Measurements from ENCODE around the gene SLC16A10.
"Not testable (repeated sequence)": the region's sequence is repeated elsewhere in the genome, so short reads cannot be mapped to it uniquely, and the experiment has no call there.

SLC16A10 gene, protein sequence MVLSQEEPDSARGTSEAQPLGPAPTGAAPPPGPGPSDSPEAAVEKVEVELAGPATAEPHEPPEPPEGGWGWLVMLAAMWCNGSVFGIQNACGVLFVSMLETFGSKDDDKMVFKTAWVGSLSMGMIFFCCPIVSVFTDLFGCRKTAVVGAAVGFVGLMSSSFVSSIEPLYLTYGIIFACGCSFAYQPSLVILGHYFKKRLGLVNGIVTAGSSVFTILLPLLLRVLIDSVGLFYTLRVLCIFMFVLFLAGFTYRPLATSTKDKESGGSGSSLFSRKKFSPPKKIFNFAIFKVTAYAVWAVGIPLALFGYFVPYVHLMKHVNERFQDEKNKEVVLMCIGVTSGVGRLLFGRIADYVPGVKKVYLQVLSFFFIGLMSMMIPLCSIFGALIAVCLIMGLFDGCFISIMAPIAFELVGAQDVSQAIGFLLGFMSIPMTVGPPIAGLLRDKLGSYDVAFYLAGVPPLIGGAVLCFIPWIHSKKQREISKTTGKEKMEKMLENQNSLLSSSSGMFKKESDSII

DNA sequence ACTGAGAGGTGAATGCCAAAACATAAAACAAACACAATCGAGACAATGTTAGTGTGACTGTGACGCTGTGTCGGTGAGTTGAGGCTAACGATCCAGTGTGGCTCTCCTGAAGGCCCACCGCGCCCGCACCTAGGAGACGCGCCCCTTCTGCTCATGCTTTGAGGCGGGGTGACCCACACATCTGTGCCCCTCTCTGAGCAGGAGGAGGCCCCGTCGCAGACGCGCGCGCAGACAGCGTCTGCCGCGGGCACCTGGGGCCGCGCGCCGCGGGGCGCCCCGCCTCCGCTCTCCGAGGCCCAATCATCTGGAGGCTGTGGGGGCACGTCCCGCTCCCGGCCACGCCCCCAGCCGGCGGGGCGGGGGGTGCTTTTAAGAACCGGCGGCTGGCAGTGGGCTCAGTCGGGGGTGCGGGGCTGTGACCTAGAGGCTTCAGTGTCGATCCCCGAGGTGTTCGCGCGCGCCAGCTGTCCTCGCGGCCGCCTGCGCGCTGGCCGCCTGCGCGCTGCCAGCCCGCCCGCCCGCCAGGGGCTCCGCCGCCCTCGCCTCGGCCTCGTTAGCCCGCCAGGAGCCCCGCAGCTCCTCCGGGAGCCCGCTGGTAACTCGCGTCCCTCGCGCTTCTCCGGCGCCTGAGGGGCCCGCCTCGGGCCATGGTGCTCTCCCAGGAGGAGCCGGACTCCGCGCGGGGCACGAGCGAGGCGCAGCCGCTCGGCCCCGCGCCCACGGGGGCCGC is at the start of gene SLC16A10:
TSS of gene SLC16A10 (plus strand) at position 398 of the 730 bp plus-strand sequence. CDS start at position 648, 250 bp downstream.
- DNase-seq, result peak; percentile 90
- TF ChIP-seq POLR2A (IDR thresholded peaks at IDR 0.05; ENCODE audit: low read length) (peak; percentile 64), GATA1 (IDR thresholded peaks at IDR 0.05; ENCODE audit: low read depth, low read length) (no peak)

DNA sequence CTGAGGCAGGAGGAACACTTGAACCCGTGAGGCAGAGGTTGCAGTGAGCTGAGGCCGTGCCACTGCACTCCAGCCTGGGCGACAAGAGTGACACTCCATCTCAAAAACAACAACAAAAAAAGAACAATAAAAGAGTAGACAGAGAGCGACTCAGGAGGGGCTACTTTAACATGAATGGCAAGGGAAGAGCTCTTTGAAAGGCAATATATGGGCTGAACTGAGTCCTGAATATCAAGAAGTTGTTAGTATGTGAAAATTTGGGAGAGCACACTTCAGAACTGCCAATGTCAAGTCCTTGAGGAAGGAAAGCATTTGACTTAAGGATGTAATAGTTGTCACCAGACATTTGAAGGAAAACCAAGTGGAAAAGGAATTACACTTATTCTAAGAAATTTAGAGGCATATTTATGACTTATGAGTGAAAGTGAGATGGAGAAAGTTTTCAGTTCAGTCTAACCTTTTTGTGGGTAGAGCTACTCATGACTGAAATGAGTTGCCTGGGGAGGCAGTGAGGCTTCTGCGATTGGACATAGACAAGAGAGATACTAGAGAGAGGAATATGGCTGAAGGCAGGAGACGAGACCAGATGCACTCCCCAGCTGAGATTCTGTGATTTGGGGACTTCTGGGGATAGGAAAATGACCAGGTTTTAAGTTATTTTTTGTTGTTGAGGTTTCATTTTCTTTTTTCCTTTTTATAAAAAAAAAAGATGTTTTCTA is 48.6 kb upstream of the SLC16A10 start:
- DNase-seq, result no peak
- TF ChIP-seq GATA1 (IDR thresholded peaks at IDR 0.05; ENCODE audit: low read depth, low read length), result no peak
- TF ChIP-seq POLR2A (IDR thresholded peaks at IDR 0.05; ENCODE audit: low read length), result no peak

DNA sequence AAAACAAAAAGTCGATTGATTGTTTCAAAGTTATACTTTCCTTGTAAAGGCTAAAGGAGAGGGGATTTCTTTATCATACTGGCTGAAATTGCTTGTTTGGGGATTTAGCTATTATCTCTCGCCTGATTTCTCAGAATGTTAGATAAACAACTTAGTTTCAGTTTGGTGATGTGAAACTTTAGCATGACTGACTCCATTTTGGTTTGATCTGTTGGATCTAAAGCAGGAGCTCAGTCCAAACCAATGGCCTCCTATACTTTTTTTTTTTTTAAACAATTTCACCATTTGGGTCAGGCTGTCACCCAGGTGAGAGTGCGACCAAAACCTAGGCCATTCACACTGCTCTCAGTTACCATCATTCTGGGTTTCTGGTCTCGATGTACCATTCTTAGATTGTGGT is 45.4 kb upstream of the SLC16A10 start:
- TF ChIP-seq POLR2A (IDR thresholded peaks at IDR 0.05; ENCODE audit: low read length) (no peak), GATA1 (IDR thresholded peaks at IDR 0.05; ENCODE audit: low read depth, low read length) (no peak)

DNA sequence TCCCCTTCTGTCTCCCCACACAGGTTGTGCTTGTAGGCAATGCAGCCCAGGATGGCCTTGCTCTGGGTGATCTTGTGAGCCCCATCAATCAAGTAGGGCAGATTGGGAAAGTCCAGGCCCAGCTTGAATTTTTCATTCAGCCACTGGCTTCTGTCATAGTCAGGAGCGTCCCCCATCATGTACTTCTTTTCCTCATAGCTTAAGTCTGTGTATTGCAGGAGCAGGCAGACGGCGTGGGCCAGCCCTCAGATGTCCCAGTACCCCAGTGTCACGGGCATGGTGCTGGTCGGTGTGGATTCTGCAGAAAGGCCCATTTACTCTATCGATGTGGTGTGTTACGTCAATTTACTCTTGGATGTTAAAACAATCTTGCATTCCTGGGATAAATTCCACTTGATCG is 40.1 kb upstream of the SLC16A10 start:
- TF ChIP-seq GATA1 (IDR thresholded peaks at IDR 0.05; ENCODE audit: low read depth, low read length) (no peak), POLR2A (IDR thresholded peaks at IDR 0.05; ENCODE audit: low read length) (no peak)
- no peak for DNase-seq

More for the DNA sequence above, 45.4 kb upstream of the SLC16A10 start:
- no peak for DNase-seq

DNA sequence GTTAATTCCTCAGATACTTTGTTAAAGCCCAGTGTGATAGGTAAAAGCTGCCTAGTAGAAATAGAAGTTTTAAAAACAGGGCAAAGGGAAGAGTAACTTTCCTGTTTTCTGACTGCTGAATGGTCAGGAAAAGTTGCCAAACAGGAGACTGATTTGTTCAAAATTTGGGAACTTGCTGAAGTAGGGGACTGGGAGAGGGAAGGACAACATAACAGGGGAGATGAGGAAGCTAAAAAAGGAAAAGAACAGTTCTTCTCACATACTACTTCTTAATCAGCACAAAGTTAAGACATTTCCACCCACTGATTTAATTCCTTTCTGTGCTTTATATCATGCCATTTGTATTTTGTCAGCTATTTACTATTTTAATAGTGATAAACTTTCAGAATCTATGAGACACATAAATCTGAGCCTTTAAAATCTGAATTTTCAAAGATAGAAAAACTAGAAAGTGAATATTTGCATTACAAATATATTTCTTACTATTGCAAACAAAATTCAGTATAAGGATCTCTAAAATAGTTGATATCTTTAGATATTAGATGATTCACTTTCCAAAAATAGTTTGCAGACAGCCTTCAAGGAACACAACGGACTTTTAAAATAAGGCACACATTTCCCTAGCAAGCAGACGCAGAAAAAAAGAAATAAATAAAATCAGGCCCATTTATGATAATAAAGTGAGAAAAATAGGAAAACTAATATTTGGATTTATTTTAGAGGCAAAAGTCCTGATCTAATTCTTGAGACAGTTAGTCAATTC is 36.9 kb upstream of the SLC16A10 start:
- DNase-seq, result no peak
- TF ChIP-seq POLR2A (IDR thresholded peaks at IDR 0.05; ENCODE audit: low read length) (no peak), GATA1 (IDR thresholded peaks at IDR 0.05; ENCODE audit: low read depth, low read length) (no peak)

DNA sequence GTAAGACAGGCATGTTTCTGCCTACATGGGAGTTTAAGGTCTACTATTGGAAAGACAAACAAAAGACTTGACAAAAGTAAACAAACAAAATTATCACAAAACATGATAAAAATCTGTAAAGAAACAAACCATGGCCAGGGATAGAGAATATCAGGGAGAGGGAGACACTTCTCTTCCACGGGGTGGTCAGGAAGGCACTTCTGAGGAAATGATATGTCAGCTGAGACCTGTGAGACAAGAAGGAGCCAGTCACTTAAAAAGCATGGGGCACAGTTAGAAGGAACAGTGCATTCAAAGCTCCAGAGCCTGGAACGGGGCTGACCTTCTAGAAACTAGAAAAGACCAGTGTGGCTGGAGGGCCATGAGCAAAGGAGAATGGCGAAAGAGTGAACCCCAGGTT is 35.1 kb upstream of the SLC16A10 start:
- DNase-seq, result no peak
- TF ChIP-seq POLR2A (IDR thresholded peaks at IDR 0.05; ENCODE audit: low read length), result no peak
- TF ChIP-seq GATA1 (IDR thresholded peaks at IDR 0.05; ENCODE audit: low read depth, low read length), result no peak

DNA sequence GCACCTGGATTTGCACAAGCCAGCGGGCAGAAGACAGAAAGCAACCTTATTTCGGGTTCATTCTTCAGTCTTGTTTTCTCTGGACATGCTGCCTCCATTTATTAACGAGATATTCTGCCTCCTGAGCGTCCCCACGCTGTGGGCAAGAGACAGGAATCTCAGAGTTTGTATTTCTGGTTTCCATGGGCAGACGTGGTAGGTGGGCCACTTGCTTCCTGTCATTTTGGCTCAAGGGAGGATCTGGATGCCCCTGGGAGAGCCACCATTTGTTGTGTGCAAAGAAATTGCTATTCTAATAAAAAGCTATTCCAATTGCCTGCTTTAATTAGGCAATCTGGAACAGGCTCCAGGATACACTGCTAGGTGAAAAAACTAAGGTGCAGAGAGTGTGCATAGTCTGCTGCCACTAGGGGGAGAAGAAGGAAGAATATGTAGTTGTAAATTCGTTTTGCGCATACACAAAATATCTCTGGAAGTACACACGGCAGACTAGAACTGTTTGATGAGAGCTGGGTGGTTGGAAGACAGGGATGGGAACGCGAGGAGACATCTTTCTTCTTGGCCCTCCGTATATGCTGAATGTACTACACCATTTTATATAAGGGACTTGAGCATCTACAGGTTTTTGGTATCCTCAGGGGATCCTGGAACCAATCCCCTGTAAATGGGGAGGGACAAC is 30.1 kb upstream of the SLC16A10 start:
- no peak for TF ChIP-seq POLR2A (IDR thresholded peaks at IDR 0.05; ENCODE audit: low read length)
- TF ChIP-seq GATA1 (IDR thresholded peaks at IDR 0.05; ENCODE audit: low read depth, low read length), result no peak
- DNase-seq, result peak; percentile 39 to 61

DNA sequence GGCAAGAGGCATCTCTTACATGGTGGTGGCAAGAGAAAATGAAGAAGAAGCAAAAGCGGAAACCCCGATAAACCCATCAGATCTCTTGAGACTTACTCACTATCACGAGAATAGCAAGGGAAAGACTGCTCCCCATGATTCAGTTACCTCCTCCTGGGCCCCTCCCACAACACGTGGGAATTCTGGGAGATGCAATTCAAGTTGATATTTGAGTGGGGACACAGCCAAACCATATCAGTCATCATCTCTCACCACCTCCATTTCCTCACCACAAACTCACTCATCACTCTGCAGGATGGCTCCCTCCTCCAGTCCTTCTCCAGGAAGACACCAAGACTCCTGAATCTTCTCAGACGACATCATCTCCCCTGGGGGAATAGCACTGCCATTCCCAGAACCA is 25.8 kb upstream of the SLC16A10 start:
- TF ChIP-seq GATA1 (IDR thresholded peaks at IDR 0.05; ENCODE audit: low read depth, low read length) (no peak), POLR2A (IDR thresholded peaks at IDR 0.05; ENCODE audit: low read length) (no peak)
- DNase-seq, result no peak

DNA sequence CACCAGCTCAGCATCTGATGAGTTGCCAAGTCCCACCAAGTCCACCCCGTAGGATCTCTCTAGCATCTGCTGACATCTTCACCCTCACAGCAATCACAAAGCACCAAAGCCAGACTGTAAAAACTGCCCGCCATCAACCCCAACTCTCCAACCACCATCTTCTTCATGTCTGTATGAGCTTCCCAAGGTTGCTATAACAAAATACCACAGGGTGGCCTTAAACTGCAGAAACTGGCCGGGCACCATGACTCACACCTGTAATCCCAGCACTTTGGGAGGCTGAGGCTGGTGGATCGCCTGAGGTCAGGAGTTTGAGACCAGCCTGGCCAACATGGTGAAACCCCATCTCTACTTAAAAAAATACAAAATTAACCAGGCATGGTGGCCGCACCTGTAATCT is 25.3 kb upstream of the SLC16A10 start:
- not testable (repeated sequence) for DNase-seq

DNA sequence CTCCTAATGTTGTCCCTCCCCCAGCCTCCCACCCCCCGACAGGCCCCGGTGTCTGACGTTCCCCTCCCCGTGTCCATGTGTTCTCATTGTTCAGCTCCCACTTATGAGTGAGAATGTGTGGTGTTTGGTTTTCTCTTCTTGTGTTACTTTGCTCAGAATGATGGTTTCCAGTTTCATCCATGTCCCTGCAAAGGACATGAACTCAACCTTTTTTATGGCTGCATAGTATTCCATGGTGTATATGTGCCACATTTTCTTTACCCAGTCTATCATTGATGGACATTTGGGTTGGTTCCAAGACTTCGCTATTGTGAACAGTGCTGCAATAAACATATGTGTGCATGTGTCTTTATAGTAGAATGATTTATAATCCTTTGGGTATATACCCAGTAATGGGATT is 24.4 kb upstream of the SLC16A10 start:
- not testable (repeated sequence) for DNase-seq

DNA sequence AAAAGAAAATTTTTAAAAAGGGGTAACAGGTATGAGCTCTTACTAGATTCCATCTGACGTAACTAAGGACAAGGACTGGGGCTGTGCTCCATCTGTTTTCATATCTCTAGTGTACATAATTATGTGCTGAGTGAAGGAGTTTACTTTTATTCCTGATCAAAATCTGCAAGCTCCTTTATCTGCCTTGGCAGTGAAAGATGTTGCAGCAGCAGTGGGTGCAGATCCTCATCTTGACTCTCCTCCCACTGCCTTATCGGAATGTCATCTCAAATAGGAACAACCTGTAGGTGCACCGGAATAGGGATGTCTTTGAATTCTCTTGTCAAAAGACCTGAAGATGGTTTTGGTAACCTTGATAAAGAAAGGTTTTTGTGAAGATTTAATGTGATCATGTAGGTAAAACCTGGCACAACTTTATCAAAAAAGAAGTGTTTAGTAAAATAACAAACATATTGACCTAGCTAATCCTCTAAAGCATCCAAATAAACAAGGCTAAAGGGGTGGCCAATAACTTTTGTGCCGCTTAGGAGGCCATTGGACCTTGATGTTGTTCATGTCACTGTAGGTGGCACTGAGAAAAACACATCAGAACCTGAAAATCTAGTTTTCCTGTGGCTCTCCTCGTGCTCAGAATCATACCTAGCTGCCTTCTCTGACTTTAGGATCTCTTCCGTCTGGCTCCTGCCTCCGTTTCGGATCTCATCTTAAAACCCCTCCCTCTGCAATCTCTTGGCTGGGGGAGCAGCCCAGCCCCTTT is 19.0 kb upstream of the SLC16A10 start:
- no peak for TF ChIP-seq POLR2A (IDR thresholded peaks at IDR 0.05; ENCODE audit: low read length)
- TF ChIP-seq GATA1 (IDR thresholded peaks at IDR 0.05; ENCODE audit: low read depth, low read length), result no peak

DNA sequence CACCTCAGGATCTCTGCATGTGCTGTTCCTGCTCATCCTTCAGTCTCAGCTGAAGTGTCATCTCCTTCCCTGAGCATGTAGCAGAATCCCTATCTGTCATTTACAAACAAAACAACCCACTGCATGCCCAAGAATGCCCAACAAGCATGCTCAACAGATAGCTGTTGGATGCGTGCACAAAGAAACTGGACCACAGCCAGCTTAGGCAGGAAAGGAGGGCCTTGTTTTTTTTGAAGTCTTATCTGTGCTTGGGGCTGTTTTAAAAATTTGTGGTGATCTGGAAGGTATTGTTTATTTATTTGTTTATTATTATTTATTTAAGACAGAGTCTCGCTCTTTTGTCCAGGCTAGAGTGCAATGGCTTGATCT is 18.5 kb upstream of the SLC16A10 start:
- TF ChIP-seq GATA1 (IDR thresholded peaks at IDR 0.05; ENCODE audit: low read depth, low read length), result no peak
- no peak for TF ChIP-seq POLR2A (IDR thresholded peaks at IDR 0.05; ENCODE audit: low read length)
- peak; percentile 36 to 68 for DNase-seq

More for the DNA sequence above, 19.0 kb upstream of the SLC16A10 start:
- peak in 1 of 2 experiments; percentile 16 for DNase-seq
